ENCODE results near the gene PLCXD1. TPM values are rescaled to one million over a fixed set of nuclear protein-coding genes. Genes with fewer than 3 reads are reported as not detected.

Gene PLCXD1
- total and polyA plus RNA-seq, 4 donors, result 2.6 to 25.7 (median 12.8) TPM

GRCh38 chrX:270848-271367, 10.3 kb upstream of the PLCXD1 start:
- Histone ChIP-seq H3K4me3 (ENCODE audit: low read depth in 1 of 3, low read length in 3 of 3) (no peak overlapping the region), H3K36me3 (ENCODE audit: control insufficient read depth in 4 of 4, insufficient read depth in 3 of 4, low read depth in 1 of 4, low read length in 3 of 4) (no peaks in the 10 kb centered on the region), H3K27me3 (ENCODE audit: control insufficient read depth in 4 of 4, insufficient read depth in 4 of 4, low read length in 3 of 4) (no peaks in the 10 kb centered on the region), H3K27ac (ENCODE audit: low read depth in 1 of 2, low read length in 2 of 2) (no peak overlapping the region), H3K9me3 (ENCODE audit: control insufficient read depth in 4 of 4, low read length in 3 of 4) (no peaks in the 10 kb centered on the region), H3K9ac (ENCODE audit: low read depth in 1 of 2, low read length in 2 of 2) (no peak overlapping the region), H3K4me1 (ENCODE audit: control insufficient read depth in 4 of 4, insufficient read depth in 4 of 4, low read length in 3 of 4) (peaks cover 4 to 8% (median 7%) of the 10 kb centered on the region in 4 donors)
- WGBS, result 87% methylated on average over 19 of the region's 21 CpGs
- TF ChIP-seq, protein P1, sequence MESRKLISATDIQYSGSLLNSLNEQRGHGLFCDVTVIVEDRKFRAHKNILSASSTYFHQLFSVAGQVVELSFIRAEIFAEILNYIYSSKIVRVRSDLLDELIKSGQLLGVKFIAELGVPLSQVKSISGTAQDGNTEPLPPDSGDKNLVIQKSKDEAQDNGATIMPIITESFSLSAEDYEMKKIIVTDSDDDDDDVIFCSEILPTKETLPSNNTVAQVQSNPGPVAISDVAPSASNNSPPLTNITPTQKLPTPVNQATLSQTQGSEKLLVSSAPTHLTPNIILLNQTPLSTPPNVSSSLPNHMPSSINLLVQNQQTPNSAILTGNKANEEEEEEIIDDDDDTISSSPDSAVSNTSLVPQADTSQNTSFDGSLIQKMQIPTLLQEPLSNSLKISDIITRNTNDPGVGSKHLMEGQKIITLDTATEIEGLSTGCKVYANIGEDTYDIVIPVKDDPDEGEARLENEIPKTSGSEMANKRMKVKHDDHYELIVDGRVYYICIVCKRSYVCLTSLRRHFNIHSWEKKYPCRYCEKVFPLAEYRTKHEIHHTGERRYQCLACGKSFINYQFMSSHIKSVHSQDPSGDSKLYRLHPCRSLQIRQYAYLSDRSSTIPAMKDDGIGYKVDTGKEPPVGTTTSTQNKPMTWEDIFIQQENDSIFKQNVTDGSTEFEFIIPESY (IDR thresholded peaks at IDR 0.05), result no peak
- no peak for DNase-seq (ENCODE audit: low spot score)

GRCh38 chrX:274904-275475, 6.2 kb upstream of the PLCXD1 start:
- no peaks in the 10 kb centered on the region for H3K9me3 ChIP-seq (ENCODE audit: control insufficient read depth in 4 of 4, low read length in 3 of 4)
- H3K4me1 ChIP-seq (ENCODE audit: control insufficient read depth in 4 of 4, insufficient read depth in 4 of 4, low read length in 3 of 4), result peaks cover 4 to 15% (median 10%) of the 10 kb centered on the region in 4 donors
- no peaks in the 10 kb centered on the region for H3K36me3 ChIP-seq (ENCODE audit: control insufficient read depth in 4 of 4, insufficient read depth in 3 of 4, low read depth in 1 of 4, low read length in 3 of 4)
- TF ChIP-seq RXRA (IDR thresholded peaks at IDR 0.05) (peak; percentile 55 to 69), SP1 (IDR thresholded peaks at IDR 0.05) (peak; percentile 60), TAF1 (conservative IDR thresholded peaks at IDR 0.05) (no peak), NR2F2 (IDR thresholded peaks at IDR 0.05) (no peak), HNF4A (conservative IDR thresholded peaks at IDR 0.05) (peak; percentile 44 to 56), REST (IDR thresholded peaks at IDR 0.05) (peak; percentile 17)
- DNase-seq (ENCODE audit: low spot score), result no peak
- 32% methylated on average over 16 of the region's 16 CpGs for WGBS
- H3K27me3 ChIP-seq (ENCODE audit: control insufficient read depth in 4 of 4, insufficient read depth in 4 of 4, low read length in 3 of 4), result no peaks in the 10 kb centered on the region
- peak overlapping the region in 1 of 3 donors; percentile 73 for H3K4me3 ChIP-seq (ENCODE audit: low read depth in 1 of 3, low read length in 3 of 3)
- no peak overlapping the region for H3K9ac ChIP-seq (ENCODE audit: low read depth in 1 of 2, low read length in 2 of 2)
- H3K27ac ChIP-seq (ENCODE audit: low read depth in 1 of 2, low read length in 2 of 2), result peak overlapping the region; percentile 90 to 91

DNA sequence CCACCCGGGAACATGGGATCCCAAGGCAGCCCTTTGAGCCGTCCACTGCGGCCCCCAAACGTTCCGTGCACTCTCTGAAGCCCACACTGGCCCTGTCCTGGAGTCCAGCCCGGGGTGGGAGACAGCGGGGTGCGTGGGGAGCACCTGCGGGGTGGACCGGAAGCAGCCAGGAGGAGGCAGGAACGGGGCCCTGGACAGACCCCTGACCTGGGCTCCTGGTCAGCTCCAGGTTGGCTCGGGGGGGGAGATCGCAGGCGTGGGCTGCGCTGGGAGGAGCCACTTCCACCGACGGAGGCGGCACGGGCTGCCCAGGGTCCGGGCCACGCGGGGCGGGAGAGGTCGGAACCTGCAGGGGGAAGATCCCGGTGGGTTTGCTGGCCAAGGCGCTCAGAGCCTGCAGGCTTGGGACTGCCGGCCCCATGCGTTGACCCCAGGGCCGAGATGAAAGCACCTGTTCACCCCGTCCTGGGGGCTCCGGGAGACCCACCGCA, 5.7 kb upstream of the PLCXD1 start:
- WGBS, result 39% methylated on average over 32 of the region's 32 CpGs
- Histone ChIP-seq H3K9me3 (ENCODE audit: control insufficient read depth in 4 of 4, low read length in 3 of 4) (no peaks in the 10 kb centered on the region), H3K9ac (ENCODE audit: low read depth in 1 of 2, low read length in 2 of 2) (peak overlapping the region; percentile 55 to 88), H3K27ac (ENCODE audit: low read depth in 1 of 2, low read length in 2 of 2) (peak overlapping the region; percentile 90 to 91), H3K4me1 (ENCODE audit: control insufficient read depth in 4 of 4, insufficient read depth in 4 of 4, low read length in 3 of 4) (peaks cover 4 to 15% (median 10%) of the 10 kb centered on the region in 4 donors), H3K4me3 (ENCODE audit: low read depth in 1 of 3, low read length in 3 of 3) (peak overlapping the region; percentile 72 to 81 (median 73)), H3K27me3 (ENCODE audit: control insufficient read depth in 4 of 4, insufficient read depth in 4 of 4, low read length in 3 of 4) (no peaks in the 10 kb centered on the region), H3K36me3 (ENCODE audit: control insufficient read depth in 4 of 4, insufficient read depth in 3 of 4, low read depth in 1 of 4, low read length in 3 of 4) (no peaks in the 10 kb centered on the region)
- DNase-seq (ENCODE audit: low spot score), result no peak
- TF ChIP-seq HNF4G (IDR thresholded peaks at IDR 0.05) (no peak), RAD21 (IDR thresholded peaks at IDR 0.05) (no peak), TAF1 (conservative IDR thresholded peaks at IDR 0.05) (no peak), FOXA1 (IDR thresholded peaks at IDR 0.05) (no peak), YY1 (IDR thresholded peaks at IDR 0.05) (no peak), HNF4A (conservative IDR thresholded peaks at IDR 0.05) (no peak), ATF3 (IDR thresholded peaks at IDR 0.05) (no peak), FOXA2 (IDR thresholded peaks at IDR 0.05) (no peak), EGR1 (IDR thresholded peaks at IDR 0.05; ENCODE audit: low read depth in 2 of 2) (no peak), REST (IDR thresholded peaks at IDR 0.05) (no peak), JUND (IDR thresholded peaks at IDR 0.05) (no peak)
- TF ChIP-seq, protein P2, sequence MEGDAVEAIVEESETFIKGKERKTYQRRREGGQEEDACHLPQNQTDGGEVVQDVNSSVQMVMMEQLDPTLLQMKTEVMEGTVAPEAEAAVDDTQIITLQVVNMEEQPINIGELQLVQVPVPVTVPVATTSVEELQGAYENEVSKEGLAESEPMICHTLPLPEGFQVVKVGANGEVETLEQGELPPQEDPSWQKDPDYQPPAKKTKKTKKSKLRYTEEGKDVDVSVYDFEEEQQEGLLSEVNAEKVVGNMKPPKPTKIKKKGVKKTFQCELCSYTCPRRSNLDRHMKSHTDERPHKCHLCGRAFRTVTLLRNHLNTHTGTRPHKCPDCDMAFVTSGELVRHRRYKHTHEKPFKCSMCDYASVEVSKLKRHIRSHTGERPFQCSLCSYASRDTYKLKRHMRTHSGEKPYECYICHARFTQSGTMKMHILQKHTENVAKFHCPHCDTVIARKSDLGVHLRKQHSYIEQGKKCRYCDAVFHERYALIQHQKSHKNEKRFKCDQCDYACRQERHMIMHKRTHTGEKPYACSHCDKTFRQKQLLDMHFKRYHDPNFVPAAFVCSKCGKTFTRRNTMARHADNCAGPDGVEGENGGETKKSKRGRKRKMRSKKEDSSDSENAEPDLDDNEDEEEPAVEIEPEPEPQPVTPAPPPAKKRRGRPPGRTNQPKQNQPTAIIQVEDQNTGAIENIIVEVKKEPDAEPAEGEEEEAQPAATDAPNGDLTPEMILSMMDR (IDR thresholded peaks at IDR 0.05; ENCODE audit: low read depth, low read length, missing input control), result no peak

Data from liver (tissue), 9 donors.